ENCODE measurements around the gene HS3ST5. TPM values are rescaled to one million over a fixed set of nuclear protein-coding genes. Genes with fewer than 3 reads are reported as not detected.
"Not testable (repeated sequence)": the region's sequence is repeated elsewhere in the genome, so short reads cannot be mapped to it uniquely, and the experiment has no call there.

Gene HS3ST5
- total RNA-seq, 6 experiments from 2014 or later, result not detected

DNA sequence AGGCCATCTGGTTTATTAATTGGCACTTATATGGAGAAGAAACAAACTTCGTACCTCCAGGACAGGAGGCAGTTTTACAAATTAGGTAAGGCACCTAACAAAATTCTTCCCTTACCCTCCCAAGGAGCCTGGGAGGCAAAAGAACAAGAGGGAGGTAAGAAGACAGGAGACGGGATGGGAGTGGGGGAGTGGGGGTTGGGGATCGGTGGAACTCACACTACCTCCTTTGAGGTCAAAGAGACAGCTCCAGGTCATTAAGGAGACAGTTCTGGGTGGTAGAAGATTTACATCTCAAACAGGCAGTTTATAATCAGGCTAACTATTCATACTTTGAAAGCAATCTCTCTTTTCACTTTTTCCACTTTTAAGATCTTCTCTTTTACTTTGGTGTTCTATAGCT lies 259.6 kb downstream of the HS3ST5 start:
- Histone ChIP-seq H3K4me1 (no peaks in the 10 kb centered on the region), H3K4me3 (no peak overlapping the region), H3K9me3 (no peaks in the 10 kb centered on the region), H3K27ac (no peak overlapping the region), H3K36me3 (no peaks in the 10 kb centered on the region), H3K27me3 (no peaks in the 10 kb centered on the region)
- TF ChIP-seq, protein P1, sequence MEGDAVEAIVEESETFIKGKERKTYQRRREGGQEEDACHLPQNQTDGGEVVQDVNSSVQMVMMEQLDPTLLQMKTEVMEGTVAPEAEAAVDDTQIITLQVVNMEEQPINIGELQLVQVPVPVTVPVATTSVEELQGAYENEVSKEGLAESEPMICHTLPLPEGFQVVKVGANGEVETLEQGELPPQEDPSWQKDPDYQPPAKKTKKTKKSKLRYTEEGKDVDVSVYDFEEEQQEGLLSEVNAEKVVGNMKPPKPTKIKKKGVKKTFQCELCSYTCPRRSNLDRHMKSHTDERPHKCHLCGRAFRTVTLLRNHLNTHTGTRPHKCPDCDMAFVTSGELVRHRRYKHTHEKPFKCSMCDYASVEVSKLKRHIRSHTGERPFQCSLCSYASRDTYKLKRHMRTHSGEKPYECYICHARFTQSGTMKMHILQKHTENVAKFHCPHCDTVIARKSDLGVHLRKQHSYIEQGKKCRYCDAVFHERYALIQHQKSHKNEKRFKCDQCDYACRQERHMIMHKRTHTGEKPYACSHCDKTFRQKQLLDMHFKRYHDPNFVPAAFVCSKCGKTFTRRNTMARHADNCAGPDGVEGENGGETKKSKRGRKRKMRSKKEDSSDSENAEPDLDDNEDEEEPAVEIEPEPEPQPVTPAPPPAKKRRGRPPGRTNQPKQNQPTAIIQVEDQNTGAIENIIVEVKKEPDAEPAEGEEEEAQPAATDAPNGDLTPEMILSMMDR (IDR thresholded peaks at IDR 0.05), result no peak
- TF ChIP-seq POLR2A (IDR thresholded peaks at IDR 0.05), result no peak
- intact Hi-C loops (cut with DNase I), result no loop called here
- ATAC-seq (no peak), DNase-seq (no peak)
- WGBS (ENCODE audit: insufficient coverage, low coverage, low lambda C conversion rate, missing lambda C conversion rate), result 46% methylated on average over 3 of the region's 3 CpGs

DNA sequence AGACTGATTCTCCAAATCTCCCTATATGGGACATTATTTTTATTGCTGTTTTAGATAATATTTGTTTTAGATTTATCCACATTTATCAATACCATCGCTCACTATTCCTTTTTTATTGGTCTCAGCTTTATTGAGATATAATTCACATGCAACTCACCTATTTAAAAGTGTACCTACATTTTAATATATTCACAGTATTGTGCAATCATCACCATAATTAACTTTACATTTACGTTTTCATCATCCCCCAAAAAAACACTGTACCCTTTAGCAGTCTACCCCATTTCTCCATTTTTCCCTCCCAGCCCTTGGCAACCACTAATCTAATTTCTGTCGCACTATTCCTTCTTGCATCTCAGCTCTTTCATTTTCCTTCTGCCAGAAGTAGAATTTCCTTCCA lies 261.1 kb downstream of the HS3ST5 start:
- intact Hi-C loops (cut with DNase I), result no loop called here
- Histone ChIP-seq H3K27me3 (no peaks in the 10 kb centered on the region), H3K27ac (no peak overlapping the region), H3K36me3 (no peaks in the 10 kb centered on the region), H3K9me3 (no peaks in the 10 kb centered on the region), H3K4me3 (no peak overlapping the region), H3K4me1 (no peaks in the 10 kb centered on the region)
- TF ChIP-seq POLR2A (IDR thresholded peaks at IDR 0.05), result no peak
- TF ChIP-seq, protein P1 (IDR thresholded peaks at IDR 0.05), result no peak
- no peak for DNase-seq
- ATAC-seq, result no peak
- 48% methylated on average over 3 of the region's 3 CpGs for WGBS (ENCODE audit: insufficient coverage, low coverage, low lambda C conversion rate, missing lambda C conversion rate)

DNA sequence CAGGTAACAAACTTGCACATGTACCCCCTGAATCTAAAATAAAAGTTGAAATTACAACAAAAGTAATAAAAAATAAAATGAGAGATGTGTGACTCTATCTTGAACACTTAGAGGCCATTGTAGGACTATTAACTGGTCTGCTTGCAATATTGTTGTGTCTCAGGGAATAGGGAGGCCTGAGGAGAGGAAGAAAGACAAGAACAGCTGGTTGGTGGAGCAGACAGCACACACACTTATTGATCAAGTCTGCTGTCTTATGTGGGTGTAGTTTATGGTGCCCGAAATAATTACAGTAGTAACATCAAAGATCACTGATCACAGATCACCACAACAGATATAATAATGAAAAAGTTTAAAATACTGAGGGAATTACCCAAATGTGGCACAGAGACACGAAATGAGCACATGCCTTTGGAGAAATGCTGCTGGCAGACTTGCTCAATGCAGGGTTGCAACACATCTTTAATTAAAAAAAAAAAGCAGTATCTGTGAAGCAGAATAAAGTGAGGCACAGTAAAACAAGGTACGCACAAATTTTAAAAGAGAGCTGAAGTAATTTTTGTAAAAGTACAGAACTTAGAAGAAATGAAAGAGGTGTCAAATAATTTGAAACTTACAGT lies 261.8 kb downstream of the HS3ST5 start:
- Histone ChIP-seq H3K36me3 (no peaks in the 10 kb centered on the region), H3K27me3 (no peaks in the 10 kb centered on the region), H3K4me1 (no peaks in the 10 kb centered on the region), H3K27ac (no peak overlapping the region), H3K9me3 (no peaks in the 10 kb centered on the region), H3K4me3 (no peak overlapping the region)
- WGBS (ENCODE audit: insufficient coverage, low coverage, low lambda C conversion rate, missing lambda C conversion rate), result 50% methylated on average over 3 of the region's 3 CpGs
- no peak for ATAC-seq
- intact Hi-C loops (cut with DNase I), result no loop called here
- no peak for DNase-seq
- TF ChIP-seq, protein P1 (IDR thresholded peaks at IDR 0.05), result no peak
- TF ChIP-seq POLR2A (IDR thresholded peaks at IDR 0.05), result no peak

DNA sequence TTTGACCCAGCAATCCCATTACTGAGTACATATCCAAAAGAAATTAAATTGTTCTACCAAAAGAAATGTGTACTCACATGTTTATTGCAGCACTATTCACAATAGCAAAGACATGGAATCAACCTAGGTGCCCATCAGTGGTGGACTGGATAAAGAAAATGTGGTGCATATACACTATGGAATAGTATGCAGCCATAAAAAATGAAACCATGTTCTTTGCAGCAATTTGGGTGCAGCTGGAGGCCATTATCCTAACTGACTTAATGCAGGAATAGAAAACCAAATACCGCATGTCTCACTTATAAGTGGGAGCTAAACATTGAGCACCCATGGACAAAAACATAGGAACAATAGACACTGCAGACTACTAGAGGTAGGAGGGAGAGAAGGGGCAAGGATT lies 262.4 kb downstream of the HS3ST5 start:
- 75% methylated on average over 1 of the region's 1 CpG for WGBS (ENCODE audit: insufficient coverage, low coverage, low lambda C conversion rate, missing lambda C conversion rate)
- not testable (repeated sequence) for H3K27ac ChIP-seq

DNA sequence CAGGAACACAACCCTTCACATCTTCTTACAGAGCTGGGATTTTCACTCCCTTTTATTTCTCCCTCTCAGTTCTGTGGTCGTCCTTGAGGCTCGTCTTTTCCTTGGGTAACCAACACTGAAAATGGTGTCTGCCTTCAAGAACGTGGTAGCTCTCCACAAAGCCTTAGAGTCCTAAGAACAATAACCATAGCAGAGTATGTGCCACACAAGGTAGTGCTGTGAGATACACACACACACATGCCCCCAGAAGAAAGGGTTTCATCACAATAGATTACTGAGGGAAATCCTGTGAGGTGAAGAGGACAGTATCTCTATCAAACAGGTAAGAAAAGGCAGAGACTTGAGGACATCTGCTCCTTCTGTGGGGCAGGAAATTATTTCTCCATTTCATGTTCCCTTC lies 267.0 kb downstream of the HS3ST5 start:
- 35% methylated on average over 3 of the region's 3 CpGs for WGBS (ENCODE audit: insufficient coverage, low coverage, low lambda C conversion rate, missing lambda C conversion rate)
- ATAC-seq (no peak), DNase-seq (no peak)
- H3K27ac ChIP-seq, result no peak overlapping the region
- no peaks in the 10 kb centered on the region for H3K9me3 ChIP-seq
- H3K4me1 ChIP-seq, result no peaks in the 10 kb centered on the region
- no peaks in the 10 kb centered on the region for H3K36me3 ChIP-seq
- H3K4me3 ChIP-seq, result no peak overlapping the region
- H3K27me3 ChIP-seq, result no peaks in the 10 kb centered on the region
- intact Hi-C loops (cut with DNase I), result no loop called here
- TF ChIP-seq, protein P1 (IDR thresholded peaks at IDR 0.05), result no peak
- TF ChIP-seq POLR2A (IDR thresholded peaks at IDR 0.05), result no peak

More for the DNA sequence above, 262.4 kb downstream of the HS3ST5 start:
- DNase-seq; H3K4me3 ChIP-seq; H3K9me3 ChIP-seq; H3K36me3 ChIP-seq; H3K4me1 ChIP-seq; intact Hi-C loops (cut with DNase I); ATAC-seq; H3K27me3 ChIP-seq: not testable (repeated sequence)
